ACHN (cell line): Measurements from ENCODE around the gene LILRA2.
"Not testable (repeated sequence)": the region's sequence is repeated elsewhere in the genome, so short reads cannot be mapped to it uniquely, and the experiment has no call there.

Experiments
- DNase-seq: peaks from one replicate; pipeline ENCODE4 v3.0.0-alpha.2; 2015
- in situ Hi-C: cut with HindIII; loops from 2 replicates; pipeline ENCODE4 v1.10.0; 2017; ENCODE audit warnings: low sequenced_read_pairs, low pct_ligation_motif_present, low pct_unique_long_range_greater_than_20kb

Gene LILRA2

DNA sequence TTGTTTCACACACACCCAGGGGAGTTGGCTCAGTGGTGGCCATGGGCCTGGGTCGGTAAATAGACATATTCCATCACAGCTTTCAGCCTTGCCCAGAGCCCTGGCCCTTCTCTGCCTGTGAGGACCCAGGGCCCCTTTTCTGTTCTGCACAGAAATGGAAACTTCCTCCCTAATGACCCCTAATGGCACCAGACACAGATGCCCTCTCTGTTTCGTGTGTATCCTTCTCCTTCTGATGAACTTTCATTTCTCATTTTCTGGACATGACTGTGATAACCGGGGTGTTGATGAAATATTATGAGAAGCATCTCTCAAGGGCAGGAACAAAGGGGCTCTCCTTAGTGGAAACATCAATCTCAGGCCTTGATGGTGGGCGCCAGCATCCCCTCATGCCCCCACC, 32.6 kb downstream of the LILRA2 start:
- in situ Hi-C loops, result no loop called here
- DNase-seq, result no peak

DNA sequence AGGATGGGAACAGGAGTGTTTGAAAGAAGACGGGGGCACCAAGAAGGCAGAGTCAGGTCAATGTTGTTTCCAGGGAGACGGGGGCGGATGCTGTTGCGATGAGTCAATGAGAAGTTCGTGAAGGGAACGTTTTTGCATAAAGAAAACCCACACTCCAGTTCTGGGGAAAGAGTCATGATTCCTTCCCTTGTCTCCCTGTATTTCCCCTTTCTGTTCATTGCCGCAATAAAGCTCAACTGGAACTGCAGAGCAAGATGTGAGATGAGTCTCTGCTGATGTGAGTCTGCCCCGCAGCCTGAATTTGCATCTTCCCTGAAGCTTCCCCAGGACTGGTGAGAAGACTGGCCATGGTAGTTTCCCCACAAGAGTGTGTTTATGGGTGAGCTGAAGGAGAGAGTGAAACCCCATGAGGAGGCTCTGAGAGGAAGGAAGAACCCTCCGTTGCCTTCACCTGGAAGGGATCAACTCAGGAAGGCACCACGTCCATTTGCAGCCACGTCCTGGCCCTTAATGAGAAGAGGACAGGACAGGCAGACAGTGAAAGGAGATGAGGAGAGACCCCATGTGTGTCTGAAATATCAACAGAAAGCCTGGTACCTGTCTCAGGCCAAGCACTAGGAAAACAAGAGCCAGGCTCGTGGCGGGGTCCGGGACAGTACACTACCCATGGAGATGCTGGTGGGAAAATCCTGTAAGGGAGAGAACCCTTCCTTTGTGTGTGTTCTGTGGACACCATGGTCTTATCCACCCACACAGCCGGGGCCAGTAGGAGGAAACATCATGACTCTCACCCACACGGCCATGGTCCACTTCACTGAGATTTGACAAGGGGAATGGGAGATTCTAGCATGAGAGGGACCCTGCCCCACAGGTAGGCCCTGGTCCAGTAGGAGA, 33.5 kb downstream of the LILRA2 start:
- in situ Hi-C loops, result no loop called here
- no peak for DNase-seq

DNA sequence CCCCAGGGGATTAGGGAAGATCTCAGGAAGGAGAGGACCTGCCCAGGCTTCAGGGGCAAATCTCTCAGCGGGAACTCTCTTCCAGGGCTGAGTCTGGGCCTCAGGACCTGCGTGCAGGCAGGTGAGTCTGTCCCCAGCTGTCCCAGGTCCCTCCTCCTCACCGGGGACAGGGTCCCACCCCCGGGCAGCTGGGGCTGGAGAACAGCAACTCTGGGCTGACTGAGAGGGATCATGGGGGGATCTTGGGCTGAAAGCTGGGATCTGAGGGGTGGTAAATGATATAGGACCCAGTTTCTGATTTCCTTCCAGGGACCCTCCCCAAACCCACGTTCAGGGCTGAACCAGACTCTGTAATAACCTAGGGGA, 34.2 kb downstream of the LILRA2 start:
- in situ Hi-C loops, result no loop called here
- no peak for DNase-seq

DNA sequence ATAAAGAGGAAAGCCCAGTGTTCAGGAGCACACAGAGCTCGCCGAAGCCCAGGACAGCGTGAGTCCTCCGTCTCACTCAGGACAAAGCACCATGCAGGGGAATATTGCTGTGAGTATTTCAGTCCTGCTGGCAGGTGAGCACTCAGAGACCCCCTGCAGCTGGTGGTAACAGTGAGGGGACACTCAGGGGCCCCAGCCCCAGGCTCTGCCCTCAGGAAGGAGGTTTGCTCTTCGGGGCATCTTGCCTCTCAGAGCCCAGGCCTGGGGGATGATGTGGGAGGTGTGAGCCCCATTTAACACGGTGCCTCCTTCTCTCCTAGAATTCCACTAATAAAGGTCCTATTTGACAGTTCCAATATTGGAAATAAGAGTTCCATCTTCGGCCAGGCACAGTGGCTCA, 34.6 kb downstream of the LILRA2 start:
- DNase-seq, result no peak
- in situ Hi-C loops, result no loop called here

DNA sequence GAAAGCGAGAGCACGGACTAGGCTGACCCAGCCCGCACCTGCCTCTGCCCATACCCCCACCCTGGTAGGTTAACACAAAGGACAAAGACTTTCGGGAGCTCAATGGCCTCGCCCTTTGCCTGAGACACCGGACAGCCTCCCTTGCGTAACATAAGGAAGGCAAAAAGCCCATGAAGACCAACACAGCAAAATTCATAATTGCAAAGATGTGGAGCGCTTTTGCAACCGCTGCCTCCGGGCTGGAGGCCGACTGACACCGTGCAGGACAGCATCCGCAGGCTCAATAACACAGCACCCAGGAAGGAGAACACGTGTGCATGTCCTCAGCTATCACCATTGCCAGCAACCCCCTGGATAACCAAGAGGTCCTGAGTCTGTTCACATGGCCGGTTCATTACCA, 35.2 kb downstream of the LILRA2 start:
- no peak for DNase-seq
- in situ Hi-C loops, result no loop called here

DNA sequence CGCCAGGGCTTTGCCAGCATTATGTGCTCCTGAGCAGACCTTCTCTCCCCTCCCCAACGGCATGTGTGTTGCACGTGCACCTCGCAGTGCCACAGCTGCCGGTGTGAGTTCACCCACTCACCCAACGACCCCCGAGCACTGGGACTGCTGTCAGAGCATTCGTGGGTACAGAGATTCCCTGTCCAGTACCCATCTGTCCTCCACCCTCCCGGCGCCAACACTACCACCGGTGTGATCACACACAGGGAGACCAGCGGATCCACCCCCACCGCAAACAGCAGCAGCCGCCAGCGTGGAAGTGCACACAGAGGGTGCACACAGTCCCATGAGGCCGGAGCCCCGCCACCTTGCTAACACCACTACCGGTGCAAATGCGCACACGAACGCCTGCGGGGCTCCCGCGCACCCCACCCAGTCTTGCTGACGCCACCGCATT, 35.8 kb downstream of the LILRA2 start:
- in situ Hi-C loops, result no loop called here
- DNase-seq, result no peak

DNA sequence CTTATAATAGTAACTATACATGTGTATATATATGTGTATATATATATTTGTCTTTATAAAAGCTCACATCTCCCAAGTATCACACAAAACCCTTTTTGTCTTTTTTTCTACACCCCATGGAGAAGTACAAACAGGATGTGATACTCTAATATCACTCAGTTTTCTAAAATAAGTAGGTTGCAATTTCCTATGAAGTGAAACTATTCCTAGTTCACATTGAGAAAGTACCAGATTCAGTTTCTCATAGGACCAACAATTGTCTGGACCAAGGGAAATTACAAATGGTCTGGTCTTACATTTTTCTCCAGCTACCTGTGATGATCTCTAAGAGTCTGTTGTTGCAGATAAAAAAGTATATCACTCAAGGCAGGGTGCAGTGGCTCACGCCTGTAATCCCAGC, 38.8 kb downstream of the LILRA2 start:
- no peak for DNase-seq
- in situ Hi-C loops, result no loop called here

DNA sequence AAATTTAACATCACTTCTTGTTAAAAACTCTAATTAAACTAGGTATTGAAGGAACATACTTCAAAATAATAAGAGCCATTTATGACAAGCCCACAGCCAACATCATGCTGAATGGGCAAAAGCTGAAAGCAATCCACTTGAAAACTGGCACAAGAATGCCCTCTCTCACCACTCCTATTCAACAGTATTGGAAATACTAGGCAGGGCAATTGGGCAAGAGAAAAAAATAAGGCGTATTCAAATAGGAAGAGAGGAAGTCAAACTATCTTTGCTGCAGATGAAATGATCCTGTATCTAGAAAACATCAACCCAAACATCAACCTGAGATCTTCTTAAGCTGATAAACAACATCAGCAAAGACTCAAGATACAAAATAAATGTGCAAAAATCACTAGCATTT, 41.1 kb downstream of the LILRA2 start:
- no peak for DNase-seq
- in situ Hi-C loops, result no loop called here

DNA sequence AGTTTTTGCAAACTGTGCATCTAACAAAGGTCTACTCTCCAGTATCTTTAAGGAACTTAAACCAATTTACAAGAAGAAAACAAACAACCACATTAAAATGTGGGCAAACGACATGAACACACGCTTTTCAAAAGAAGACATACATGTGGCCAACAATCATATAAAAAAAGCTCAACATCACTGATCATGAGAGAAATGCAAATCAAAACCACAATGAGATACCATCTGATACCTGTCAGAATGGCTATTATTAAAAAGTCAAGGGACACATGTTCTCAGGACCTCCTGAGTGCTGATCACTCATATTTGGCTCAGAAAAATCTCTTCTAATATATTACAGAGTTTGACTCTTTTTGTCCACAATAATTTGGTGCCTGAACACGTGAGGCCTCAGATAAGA, 42.5 kb downstream of the LILRA2 start:
- in situ Hi-C loops, result no loop called here
- DNase-seq, result no peak

DNA sequence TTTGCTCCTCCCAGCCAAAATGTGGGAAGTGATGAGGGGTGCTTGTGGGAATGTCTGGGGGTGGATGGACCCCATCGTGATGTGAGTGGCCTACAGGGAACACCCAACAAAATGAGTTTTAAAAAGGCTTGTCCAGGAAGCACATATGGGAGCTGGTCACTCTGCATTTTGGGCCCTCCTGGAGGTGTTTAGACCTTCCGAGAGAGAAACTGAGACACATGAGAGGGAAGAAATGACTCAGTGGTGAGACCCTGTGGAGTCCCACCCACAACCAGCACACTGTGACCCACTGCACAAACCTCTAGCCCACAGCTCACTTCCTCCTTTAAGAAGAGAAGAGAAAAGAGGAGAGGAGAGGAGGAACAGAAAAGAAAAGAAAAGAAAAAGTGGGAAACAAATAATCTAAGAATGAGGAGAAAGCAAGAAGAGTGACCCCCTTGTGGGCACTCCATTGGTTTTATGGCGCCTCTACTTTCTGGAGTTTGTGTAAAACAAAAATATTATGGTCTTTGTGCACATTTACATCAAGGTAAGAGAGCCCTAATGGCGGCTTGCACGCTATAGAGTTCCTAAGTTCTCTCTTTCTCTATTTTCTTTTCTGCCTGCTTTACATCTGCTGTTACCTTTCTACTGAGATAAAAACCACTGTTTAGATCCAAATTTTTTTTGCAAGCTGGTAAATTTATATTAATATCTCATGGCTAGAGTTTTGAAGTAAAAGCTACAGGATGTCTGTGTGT, 43.4 kb downstream of the LILRA2 start:
- no peak for DNase-seq
- in situ Hi-C loops, result no loop called here

DNA sequence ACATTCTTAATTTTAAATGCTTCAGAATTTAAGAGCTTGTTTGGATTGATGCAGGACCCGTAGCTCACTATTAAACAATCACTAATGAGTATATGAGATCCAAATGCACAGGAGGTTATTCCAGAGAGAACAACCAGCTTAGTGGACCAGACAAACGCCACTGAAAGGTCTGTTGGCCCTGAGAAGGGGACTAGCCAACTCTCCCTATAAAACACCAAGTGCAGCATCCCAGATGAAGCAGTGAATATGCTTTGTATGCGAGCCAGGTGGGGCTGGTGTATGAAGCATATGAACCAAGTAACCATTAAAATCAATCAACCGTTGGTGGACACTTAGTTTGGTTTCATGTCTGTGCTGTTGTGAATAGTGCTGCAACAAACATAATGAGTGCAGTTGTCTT, 46.9 kb downstream of the LILRA2 start:
- in situ Hi-C loops, result no loop called here
- DNase-seq, result no peak

DNA sequence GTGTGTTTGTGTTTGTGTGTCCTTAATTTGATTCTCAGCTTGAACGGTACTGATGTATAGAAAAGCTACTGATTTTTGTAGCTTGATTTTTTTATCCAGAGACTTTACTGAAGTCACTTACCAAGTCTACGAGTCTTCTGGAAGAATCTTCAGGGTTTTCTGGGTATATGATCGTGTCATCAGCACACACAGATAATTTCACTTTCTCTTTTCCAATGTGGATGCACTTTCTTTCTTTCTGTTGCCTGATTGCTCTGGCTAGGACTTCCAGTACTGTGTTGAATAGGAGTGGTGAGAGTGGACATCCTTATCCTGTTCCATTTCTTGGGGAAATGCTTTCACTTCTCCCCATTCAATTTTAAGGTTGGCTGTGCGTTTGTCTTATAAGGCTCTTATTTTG, 48.8 kb downstream of the LILRA2 start:
- DNase-seq, result no peak
- in situ Hi-C loops, result no loop called here

DNA sequence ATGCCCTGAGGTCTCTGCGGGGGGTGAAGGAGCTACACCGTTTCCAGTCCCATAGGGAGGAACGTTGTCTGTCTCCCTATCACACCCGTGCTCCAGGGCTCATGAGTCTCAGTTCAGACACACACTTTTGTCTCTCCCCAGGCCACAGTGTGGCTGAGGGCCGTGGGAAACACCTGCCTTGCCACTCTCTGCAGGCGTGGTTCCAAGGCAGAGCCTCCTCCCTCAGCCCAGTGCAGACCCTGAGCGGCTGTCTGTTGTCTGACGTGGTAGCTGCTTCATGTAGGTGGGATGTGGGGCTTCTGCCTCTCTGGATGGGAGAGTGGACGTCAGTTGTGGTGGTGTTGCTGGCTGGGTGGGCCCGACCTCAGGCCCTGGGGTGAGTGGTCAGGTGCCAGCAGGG, 50.6 kb downstream of the LILRA2 start:
- DNase-seq, in situ Hi-C loops: not testable (repeated sequence)

DNA sequence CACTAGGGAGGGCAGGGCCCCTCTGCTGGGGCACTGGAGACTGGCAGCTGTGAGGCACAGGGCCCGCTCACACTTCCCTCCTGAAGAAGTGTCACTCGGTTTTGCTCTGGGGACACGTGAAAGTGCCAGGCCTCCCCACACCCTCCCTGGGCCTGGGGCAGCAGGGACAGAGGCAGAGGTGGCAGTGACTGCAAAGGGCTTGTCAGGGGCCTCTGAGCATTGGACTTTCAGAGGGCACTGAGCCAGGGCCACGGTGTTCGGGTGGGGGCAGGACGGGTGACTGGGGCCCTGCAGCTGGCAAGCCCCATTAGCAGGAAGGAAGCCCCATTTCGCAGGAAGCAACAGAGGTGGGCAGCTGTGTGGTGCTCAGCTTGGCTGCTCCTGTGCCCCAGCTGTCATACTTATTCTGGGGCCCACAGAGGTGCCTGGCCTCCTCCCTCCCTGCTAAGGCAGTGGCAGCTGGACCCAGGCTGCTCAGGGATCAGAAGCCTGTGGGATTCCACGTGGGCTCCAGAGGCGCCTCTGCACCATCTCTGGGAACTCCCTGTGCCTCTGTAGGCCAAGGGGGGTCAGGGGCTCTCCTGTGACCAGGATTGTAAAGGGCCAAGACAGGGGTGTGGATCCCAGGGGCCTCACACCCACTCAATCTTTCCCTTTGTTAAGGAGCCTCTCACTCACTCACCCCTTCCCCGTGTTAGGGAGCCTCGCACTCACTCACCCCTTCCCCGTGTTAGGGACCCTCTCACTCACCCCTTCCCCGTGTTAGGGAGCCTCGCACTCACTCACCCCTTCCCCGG, 51.5 kb downstream of the LILRA2 start:
- in situ Hi-C loops, DNase-seq: not testable (repeated sequence)

DNA sequence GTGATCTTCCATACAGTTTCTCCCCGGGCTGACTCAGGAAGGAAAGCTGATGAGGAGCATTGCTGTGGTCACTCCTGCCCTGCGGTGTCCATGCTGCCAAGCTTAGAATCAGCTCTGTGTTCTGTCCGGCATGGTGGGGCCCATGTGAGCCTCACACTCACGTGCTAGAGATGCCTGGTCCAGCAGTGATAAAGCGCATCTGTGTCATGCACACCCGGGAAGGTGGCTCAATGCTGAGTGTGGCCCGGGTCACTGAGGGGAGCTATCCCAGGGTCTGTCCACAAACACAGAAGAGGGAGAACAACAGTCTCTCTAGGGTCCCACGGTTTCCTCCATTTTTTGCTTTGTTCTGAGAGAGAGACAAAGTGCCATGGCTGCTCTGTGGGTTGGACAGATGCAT, 53.2 kb downstream of the LILRA2 start:
- in situ Hi-C loops, result no loop called here
- no peak for DNase-seq

DNA sequence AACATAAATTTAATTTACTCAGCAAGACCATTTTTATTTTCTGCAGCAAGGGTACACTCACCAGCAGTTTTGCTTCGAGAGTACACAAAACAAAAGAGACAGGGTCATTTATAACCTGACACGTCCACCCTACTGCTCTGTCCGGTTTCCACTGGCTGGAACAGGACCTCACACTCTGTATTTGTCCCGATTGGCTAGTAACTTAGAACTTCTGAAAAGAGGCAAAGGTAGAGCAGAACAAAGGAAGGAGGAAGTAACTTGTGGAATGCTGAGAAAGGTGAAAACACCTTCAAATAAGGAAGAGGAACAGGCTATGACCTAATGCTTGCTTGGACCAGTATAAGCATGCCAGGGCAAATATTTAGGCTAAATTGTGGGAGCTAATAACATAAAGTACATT, 54.3 kb downstream of the LILRA2 start:
- DNase-seq, result not testable (repeated sequence)

DNA sequence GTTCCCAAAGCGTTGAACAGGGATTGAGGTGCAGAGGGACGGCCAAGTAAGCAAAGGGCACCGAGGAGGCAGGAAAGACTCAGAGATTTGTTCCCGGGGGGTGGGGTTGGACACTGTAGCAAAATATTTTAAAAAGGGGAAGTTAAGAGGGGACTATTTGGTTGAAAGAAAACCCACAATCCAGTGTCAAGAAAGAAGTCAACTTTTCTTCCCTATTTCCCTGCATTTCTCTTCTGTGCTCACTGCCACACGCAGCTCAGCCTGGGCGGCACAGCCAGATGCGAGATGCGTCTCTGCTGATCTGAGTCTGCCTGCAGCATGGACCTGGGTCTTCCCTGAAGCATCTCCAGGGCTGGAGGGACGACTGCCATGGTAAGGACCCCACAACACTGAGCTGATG, 56.7 kb downstream of the LILRA2 start, which contains the start of gene LILRB1:
TSS of gene LILRB1 (plus strand) at position 223 of the 400 bp plus-strand sequence. CDS start 590 bp downstream, outside the sequence.
- DNase-seq, in situ Hi-C loops: not testable (repeated sequence)

More for the DNA sequence above, 54.3 kb downstream of the LILRA2 start:
- in situ Hi-C loops, result not testable (repeated sequence)

DNA sequence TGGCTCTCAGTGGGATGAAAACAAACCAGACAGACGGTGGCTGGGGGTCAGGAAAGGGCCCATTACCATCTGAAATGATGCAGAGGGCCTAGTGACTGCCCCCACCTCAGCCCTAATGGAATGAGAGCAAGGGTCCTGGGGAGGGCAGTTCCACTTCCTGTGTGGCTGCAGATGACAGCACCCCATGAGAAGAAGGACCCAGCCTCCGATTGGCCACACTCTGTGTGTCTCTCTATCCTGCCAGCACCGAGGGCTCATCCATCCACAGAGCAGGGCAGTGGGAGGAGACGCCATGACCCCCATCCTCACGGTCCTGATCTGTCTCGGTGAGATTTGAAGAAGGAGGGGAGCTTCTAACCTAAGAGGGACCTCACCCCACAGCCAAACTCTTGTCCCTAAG, 57.2 kb downstream of the LILRA2 start:
- in situ Hi-C loops, result no loop called here
- DNase-seq, result no peak
